SU-DHL-6 (cell line): ENCODE measurements around the gene GAGE10.

ENCODE experiments used
- H2AFZ ChIP-seq: fragments of 200-600 bp; sonication (generic); 2 replicates; pipeline ENCODE4 v1.6.1; 2014; ENCODE audit warnings: low read depth, mild to moderate bottlenecking, moderate library complexity, mixed read lengths, antibody characterized with exemption, low read length; ENCODE audit not compliant: severe bottlenecking
- H3F3A ChIP-seq: fragments of 200-600 bp; shearing (Covaris generic); 2 replicates; pipeline ENCODE4 v1.6.0; 2016; ENCODE audit warnings: antibody characterized with exemption, mild to moderate bottlenecking; ENCODE audit not compliant: insufficient read depth
- H3K27ac ChIP-seq: fragments of 200-600 bp; sonication (generic); 2 replicates; pipeline ENCODE4 v1.5.1; 2016; ENCODE audit warnings: low read depth, mild to moderate bottlenecking, low read length, moderate library complexity, mixed read lengths
- H3K27me3 ChIP-seq: fragments of 200-600 bp; sonication (generic), shearing (Covaris generic); 2 replicates; pipeline ENCODE4 v1.6.0; 2014; ENCODE audit warnings: mild to moderate bottlenecking, low read length
- H3K36me3 ChIP-seq: fragments of 200-600 bp; sonication (generic); 2 replicates; pipeline ENCODE4 v1.6.1; 2014; ENCODE audit warnings: mild to moderate bottlenecking, low read length, mixed read lengths
- H3K4me2 ChIP-seq: fragments of 300-600, 200-600 bp; shearing (Covaris generic), sonication (generic); 2 replicates; pipeline ENCODE4 v1.6.0; 2014; ENCODE audit warnings: low read length, low read depth, mild to moderate bottlenecking; ENCODE audit not compliant: poor library complexity, severe bottlenecking
- H3K4me3 ChIP-seq: fragments of 200-600 bp; sonication (generic); 2 replicates; pipeline ENCODE4 v1.5.1; 2014; ENCODE audit warnings: antibody characterized with exemption, low read length, mild to moderate bottlenecking, mixed read lengths; ENCODE audit not compliant: insufficient read depth, poor library complexity, severe bottlenecking
- H3K79me2 ChIP-seq: fragments of 200-600 bp; sonication (generic); 2 replicates; pipeline ENCODE4 v1.6.1; 2014; ENCODE audit warnings: mild to moderate bottlenecking, low read length, moderate library complexity; ENCODE audit not compliant: insufficient read depth
- H3K9ac ChIP-seq: fragments of 200-600 bp; sonication (generic); 2 replicates; pipeline ENCODE4 v1.7.0; 2014; ENCODE audit warnings: mild to moderate bottlenecking, low read length
- H3K9me2 ChIP-seq: fragments of 200-600 bp; sonication (generic); replicated peaks from 2 replicates; pipeline ENCODE4 v1.6.1; 2014; ENCODE audit warnings: low read length; ENCODE audit not compliant: insufficient read depth
- H3K9me3 ChIP-seq: fragments of 200-600 bp; sonication (generic); 2 replicates; pipeline ENCODE4 v1.6.1; 2014; ENCODE audit warnings: low read length, mixed read lengths; ENCODE audit not compliant: insufficient read depth
- H4K20me1 ChIP-seq: fragments of 200-600 bp; sonication (generic); 2 replicates; pipeline ENCODE4 v1.6.1; 2014; ENCODE audit warnings: low read depth, mild to moderate bottlenecking, antibody characterized with exemption, low read length, moderate library complexity, mixed read lengths
- EZH2phosphoT487 ChIP-seq: fragments of 200-600 bp; sonication (generic), shearing (Covaris generic); conservative IDR thresholded peaks from 2 replicates; pipeline ENCODE4 v1.6.1; 2018; ENCODE audit warnings: mild to moderate bottlenecking, antibody characterized with exemption, low read length, moderate library complexity, mixed read lengths
- TF ChIP-seq, protein P1 (sequence below): fragments of 200-600 bp; sonication (generic); IDR thresholded peaks from one replicate; pipeline ENCODE4 v1.5.1; 2017; ENCODE audit warnings: antibody characterized with exemption, mild to moderate bottlenecking, low read length, moderate library complexity; ENCODE audit not compliant: insufficient read depth, poor library complexity, severe bottlenecking

The GAGE10 gene

GRCh38 chrX:49264460-49264859 is 39.0 kb upstream of the GAGE10 start, which contains the start of gene FOXP3:
TSS of gene FOXP3 (minus strand) at chrX:49264710. CDS start at chrX:49258505, 6,205 bp downstream.
- Histone ChIP-seq H3F3A (peaks cover 3% of the 10 kb centered on the region; the same call in 1 of the 2 replicates), H3K9me2 (no peaks in the 10 kb centered on the region), H3K9me3 (no peaks in the 10 kb centered on the region), H3K27ac (no peak within 1 kb of the TSS), H3K27me3 (no peaks in the 10 kb centered on the region), H3K9ac (no peak within 1 kb of the TSS), H2AFZ (no peak within 1 kb of the TSS), H3K36me3 (no peaks in the 10 kb centered on the region), H3K4me2 (no peak within 1 kb of the TSS), H4K20me1 (no peaks in the 10 kb centered on the region), H3K4me3 (no peak within 1 kb of the TSS), H3K79me2 (no peaks in the 10 kb centered on the region)
- TF ChIP-seq EZH2phosphoT487: no peak
- TF ChIP-seq, protein P1, sequence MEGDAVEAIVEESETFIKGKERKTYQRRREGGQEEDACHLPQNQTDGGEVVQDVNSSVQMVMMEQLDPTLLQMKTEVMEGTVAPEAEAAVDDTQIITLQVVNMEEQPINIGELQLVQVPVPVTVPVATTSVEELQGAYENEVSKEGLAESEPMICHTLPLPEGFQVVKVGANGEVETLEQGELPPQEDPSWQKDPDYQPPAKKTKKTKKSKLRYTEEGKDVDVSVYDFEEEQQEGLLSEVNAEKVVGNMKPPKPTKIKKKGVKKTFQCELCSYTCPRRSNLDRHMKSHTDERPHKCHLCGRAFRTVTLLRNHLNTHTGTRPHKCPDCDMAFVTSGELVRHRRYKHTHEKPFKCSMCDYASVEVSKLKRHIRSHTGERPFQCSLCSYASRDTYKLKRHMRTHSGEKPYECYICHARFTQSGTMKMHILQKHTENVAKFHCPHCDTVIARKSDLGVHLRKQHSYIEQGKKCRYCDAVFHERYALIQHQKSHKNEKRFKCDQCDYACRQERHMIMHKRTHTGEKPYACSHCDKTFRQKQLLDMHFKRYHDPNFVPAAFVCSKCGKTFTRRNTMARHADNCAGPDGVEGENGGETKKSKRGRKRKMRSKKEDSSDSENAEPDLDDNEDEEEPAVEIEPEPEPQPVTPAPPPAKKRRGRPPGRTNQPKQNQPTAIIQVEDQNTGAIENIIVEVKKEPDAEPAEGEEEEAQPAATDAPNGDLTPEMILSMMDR: no peak

GRCh38 chrX:49266523-49267445 is 36.7 kb upstream of the GAGE10 start:
- H3K9me2 ChIP-seq: no peaks in the 10 kb centered on the region
- 0 out of 2 replicates have a peak, but pooled peaks cover 3% of the 10 kb centered on the region for H3K79me2 ChIP-seq
- TF ChIP-seq, protein P1: no peak
- no peak for TF ChIP-seq EZH2phosphoT487
- no peaks in the 10 kb centered on the region for H3K9me3 ChIP-seq
- H2AFZ ChIP-seq: no peak overlapping the region
- no peaks in the 10 kb centered on the region for H3K27me3 ChIP-seq
- no peak overlapping the region for H3K27ac ChIP-seq
- no peak overlapping the region for H3K4me2 ChIP-seq
- no peak overlapping the region for H3K9ac ChIP-seq
- no peaks in the 10 kb centered on the region for H4K20me1 ChIP-seq
- H3K36me3 ChIP-seq: no peaks in the 10 kb centered on the region
- no peak overlapping the region for H3K4me3 ChIP-seq
- peaks cover 3% of the 10 kb centered on the region; the same call in 1 of the 2 replicates for H3F3A ChIP-seq

GRCh38 chrX:49268702-49269009 is 34.8 kb upstream of the GAGE10 start:
- Histone ChIP-seq H3K36me3 (no peaks in the 10 kb centered on the region), H3K79me2 (0 out of 2 replicates have a peak, but pooled peaks cover 3% of the 10 kb centered on the region), H3K4me2 (peak overlapping the region; percentile 78), H4K20me1 (no peaks in the 10 kb centered on the region), H3K27ac (peak overlapping the region; percentile 32), H3F3A (peaks cover 3% of the 10 kb centered on the region; the same call in 1 of the 2 replicates), H3K4me3 (peak overlapping the region; percentile 67), H2AFZ (peak overlapping the region; percentile 17), H3K9me3 (no peaks in the 10 kb centered on the region), H3K27me3 (no peaks in the 10 kb centered on the region), H3K9ac (peak overlapping the region; percentile 69), H3K9me2 (no peaks in the 10 kb centered on the region)
- no peak for TF ChIP-seq EZH2phosphoT487
- TF ChIP-seq, protein P1: no peak
